K562 (cell line): ENCODE measurements around the gene NRSN2. TPM values are rescaled to one million over a fixed set of nuclear protein-coding genes. Genes with fewer than 3 reads are reported as not detected.

ENCODE experiments used
- ARNT ChIP-seq, 2 experiments: fragments of 450-650 bp; IDR thresholded peaks; 2 replicates each; pipeline ENCODE4 v1.6.1; 2016; ENCODE audit warnings: mild to moderate bottlenecking in 1 of 2
- BHLHE40 ChIP-seq: IDR thresholded peaks from 2 replicates; pipeline ENCODE4 v1.6.1; 2011; ENCODE audit warnings: low read length, improper control_type of control experiment
- CBFB ChIP-seq: sonication (generic); formaldehyde crosslinking; IDR thresholded peaks from 2 replicates; pipeline ENCODE4 v1.4.0; 2020; ENCODE audit warnings: mild to moderate bottlenecking, missing genetic modification reagents
- CBX3 ChIP-seq, 2 experiments: IDR thresholded peaks; 1 replicate in 1 of 2; 2 replicates in 1 of 2; pipeline ENCODE4 v1.6.1; 2012; ENCODE audit warnings: inconsistent platforms in 2 of 2, low read length in 2 of 2, borderline replicate concordance in 1 of 2, control low read depth in 1 of 2
- CHCHD3 ChIP-seq: fragments of 250-450 bp; sonication (Bioruptor Pico); IDR thresholded peaks from 2 replicates; pipeline ENCODE4 v2.1.2; 2022; ENCODE audit warnings: mild to moderate bottlenecking
- CREB1 ChIP-seq, 2 experiments: sonication (generic) in 1 of 2; formaldehyde crosslinking in 1 of 2; IDR thresholded peaks; 2 replicates each; pipeline versions ENCODE4 v1.6.1 to v1.8.0; 2012 to 2022; ENCODE audit warnings: inconsistent platforms in 1 of 2, mild to moderate bottlenecking in 1 of 2, missing genetic modification reagents in 1 of 2, moderate library complexity in 1 of 2
- FOXJ3 ChIP-seq: sonication (generic); formaldehyde crosslinking; IDR thresholded peaks from 2 replicates; pipeline ENCODE4 v1.4.0; 2020; ENCODE audit warnings: mild to moderate bottlenecking, missing genetic modification reagents
- GATAD2A ChIP-seq: fragments of 450-650 bp; IDR thresholded peaks from 2 replicates; pipeline ENCODE4 v1.6.1; 2017
- MTA1 ChIP-seq: fragments of 450-650 bp; IDR thresholded peaks from 2 replicates; pipeline ENCODE4 v1.6.1; 2017; ENCODE audit warnings: borderline replicate concordance
- NEUROD1 ChIP-seq: fragments of 150-350 bp; IDR thresholded peaks from 2 replicates; pipeline ENCODE4 v1.6.1; 2014; ENCODE audit warnings: borderline replicate concordance, low read length, low read depth; ENCODE audit not compliant: partially characterized antibody
- PHF20 ChIP-seq: fragments of 450-650 bp; IDR thresholded peaks from 2 replicates; pipeline ENCODE4 v1.6.1; 2018; ENCODE audit not compliant: partially characterized antibody
- ZFP1 ChIP-seq: fragments of 450-650 bp; formaldehyde crosslinking; IDR thresholded peaks from 2 replicates; pipeline ENCODE4 v1.4.0; 2020; ENCODE audit warnings: mild to moderate bottlenecking, mixed read lengths
- ZFX ChIP-seq: sonication (generic); formaldehyde crosslinking; IDR thresholded peaks from 2 replicates; pipeline ENCODE4 v1.8.0; 2022; ENCODE audit warnings: mild to moderate bottlenecking, missing genetic modification reagents, moderate library complexity
- ZNF140 ChIP-seq: fragments of 250-450 bp; sonication (Bioruptor Pico); IDR thresholded peaks from 2 replicates; pipeline ENCODE4 v1.8.0; 2021; ENCODE audit warnings: moderate library complexity, mild to moderate bottlenecking, inconsistent platforms
- ZNF778 ChIP-seq: fragments of 450-650 bp; formaldehyde crosslinking; IDR thresholded peaks from 2 replicates; pipeline ENCODE4 v1.4.0; 2020; ENCODE audit warnings: mild to moderate bottlenecking, moderate library complexity
- polyA plus RNA-seq, 8 experiments: library from polyadenylated mRNA; depleted of rRNA in 4 of 8; stranded (reverse) in 5 of 8; unstranded in 3 of 8; fragments of >200 nt; fragmentation: Nextera tagmentation in 2 of 8; fragmentation: Illumina TruSeq in 1 of 8; extraction: Ambion mirVana in 2 of 8; extraction: Trizol in 1 of 8; gene quantifications; 2 replicates each; pipeline versions ENCODE4 v1.2.1 to v1.2.3, GENCODE V29; 2011 to 2014; ENCODE audit warnings: inconsistent platforms in 1 of 8, missing spikeins in 1 of 8
- total RNA-seq, 7 experiments: library from RNA; depleted of rRNA in 6 of 7; stranded (reverse); fragments of >200 nt in 6 of 7; fragmentation: Illumina TruSeq in 2 of 7; extraction: Trizol in 2 of 7; gene quantifications; 2 replicates each; pipeline versions ENCODE4 v1.2.1 to v1.2.3, GENCODE V29; 2011 to 2021; ENCODE audit warnings: low replicate concordance in 1 of 7
- TF ChIP-seq, protein P1 (sequence below): fragments of 450-650 bp; IDR thresholded peaks from 2 replicates; pipeline ENCODE4 v1.6.1; 2016; ENCODE audit warnings: mild to moderate bottlenecking
- TF ChIP-seq, protein P2 (sequence below): fragments of 450-650 bp; IDR thresholded peaks from 2 replicates; pipeline ENCODE4 v1.6.1; 2018; ENCODE audit warnings: mild to moderate bottlenecking, low read depth; ENCODE audit not compliant: partially characterized antibody
- TF ChIP-seq, protein P3 (sequence below): sonication (generic); formaldehyde crosslinking; IDR thresholded peaks from 2 replicates; pipeline ENCODE4 v1.9.0; 2022; ENCODE audit warnings: mild to moderate bottlenecking, missing genetic modification reagents
- TF ChIP-seq, protein P4 (sequence below): fragments of 250-450 bp; sonication (Bioruptor Pico); IDR thresholded peaks from 2 replicates; pipeline ENCODE4 v1.5.1; 2021; ENCODE audit warnings: mild to moderate bottlenecking
- TF ChIP-seq, protein P5 (sequence below): sonication (generic); formaldehyde crosslinking; IDR thresholded peaks from 2 replicates; pipeline ENCODE4 v1.8.0; 2023; ENCODE audit warnings: mild to moderate bottlenecking, missing genetic modification reagents

The NRSN2 gene
- total and polyA plus RNA-seq, 9 of the 15 experiments (the other 6 are each of a cell fraction or from before 2014, with no cell fraction given): 7.5 to 29.7 (median 11.1) TPM

DNA sequence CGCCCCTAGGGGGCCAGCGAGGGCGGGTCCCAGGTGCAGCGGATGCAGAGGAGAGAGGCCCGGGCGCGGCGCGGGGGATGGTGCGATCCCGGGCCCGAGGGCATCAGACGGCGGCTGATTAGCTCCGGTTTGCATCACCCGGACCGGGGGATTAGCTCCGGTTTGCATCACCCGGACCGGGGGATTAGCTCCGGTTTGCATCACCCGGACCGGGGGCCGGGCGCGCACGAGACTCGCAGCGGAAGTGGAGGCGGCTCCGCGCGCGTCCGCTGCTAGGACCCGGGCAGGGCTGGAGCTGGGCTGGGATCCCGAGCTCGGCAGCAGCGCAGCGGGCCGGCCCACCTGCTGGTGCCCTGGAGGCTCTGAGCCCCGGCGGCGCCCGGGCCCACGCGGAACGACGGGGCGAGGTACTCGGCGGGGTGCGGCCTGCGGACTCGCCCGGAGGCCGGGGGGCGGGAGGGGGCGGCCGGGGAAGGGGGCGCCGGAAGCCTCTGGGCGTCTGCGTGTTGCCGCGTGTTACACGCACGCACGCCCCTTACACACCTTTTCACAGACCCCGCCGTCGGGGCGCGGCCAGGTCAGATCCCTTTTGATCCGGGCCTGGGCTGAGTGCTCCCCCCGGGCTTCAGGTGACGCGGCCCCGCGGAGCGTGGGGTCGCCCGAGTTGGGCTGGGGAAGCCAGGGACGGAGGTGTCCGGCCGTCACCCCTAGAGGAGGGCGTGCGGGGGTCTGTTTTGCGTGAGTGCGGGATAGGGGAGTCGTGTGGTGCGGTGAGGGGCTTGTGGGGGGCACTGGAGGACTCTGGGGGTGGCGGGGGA is 34.1 kb downstream of the NRSN2 start (continued):
- TF ChIP-seq, protein P1, sequence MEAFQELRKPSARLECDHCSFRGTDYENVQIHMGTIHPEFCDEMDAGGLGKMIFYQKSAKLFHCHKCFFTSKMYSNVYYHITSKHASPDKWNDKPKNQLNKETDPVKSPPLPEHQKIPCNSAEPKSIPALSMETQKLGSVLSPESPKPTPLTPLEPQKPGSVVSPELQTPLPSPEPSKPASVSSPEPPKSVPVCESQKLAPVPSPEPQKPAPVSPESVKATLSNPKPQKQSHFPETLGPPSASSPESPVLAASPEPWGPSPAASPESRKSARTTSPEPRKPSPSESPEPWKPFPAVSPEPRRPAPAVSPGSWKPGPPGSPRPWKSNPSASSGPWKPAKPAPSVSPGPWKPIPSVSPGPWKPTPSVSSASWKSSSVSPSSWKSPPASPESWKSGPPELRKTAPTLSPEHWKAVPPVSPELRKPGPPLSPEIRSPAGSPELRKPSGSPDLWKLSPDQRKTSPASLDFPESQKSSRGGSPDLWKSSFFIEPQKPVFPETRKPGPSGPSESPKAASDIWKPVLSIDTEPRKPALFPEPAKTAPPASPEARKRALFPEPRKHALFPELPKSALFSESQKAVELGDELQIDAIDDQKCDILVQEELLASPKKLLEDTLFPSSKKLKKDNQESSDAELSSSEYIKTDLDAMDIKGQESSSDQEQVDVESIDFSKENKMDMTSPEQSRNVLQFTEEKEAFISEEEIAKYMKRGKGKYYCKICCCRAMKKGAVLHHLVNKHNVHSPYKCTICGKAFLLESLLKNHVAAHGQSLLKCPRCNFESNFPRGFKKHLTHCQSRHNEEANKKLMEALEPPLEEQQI: no peak
- no peak for TF ChIP-seq ZNF778 (CRISPR knock-in tag)
- TF ChIP-seq GATAD2A: peak; percentile 48; the same call in 1 of the 2 replicates
- TF ChIP-seq MTA1: 0 out of 2 replicates have a peak, but pooled peaks have one; percentile 17
- no peak for TF ChIP-seq CHCHD3 (CRISPR knock-in tag)
- TF ChIP-seq FOXJ3: no peak
- TF ChIP-seq ZFX: peak; percentile 52
- TF ChIP-seq CBFB (CRISPR knock-in tag): no peak; the same call in 1 of the 2 replicates
- no peak for TF ChIP-seq CBX3 (IDR thresholded peaks at IDR 0.05; ENCODE audit: borderline replicate concordance in 1 of 2, low read length in 2 of 2)
- TF ChIP-seq, protein P2, sequence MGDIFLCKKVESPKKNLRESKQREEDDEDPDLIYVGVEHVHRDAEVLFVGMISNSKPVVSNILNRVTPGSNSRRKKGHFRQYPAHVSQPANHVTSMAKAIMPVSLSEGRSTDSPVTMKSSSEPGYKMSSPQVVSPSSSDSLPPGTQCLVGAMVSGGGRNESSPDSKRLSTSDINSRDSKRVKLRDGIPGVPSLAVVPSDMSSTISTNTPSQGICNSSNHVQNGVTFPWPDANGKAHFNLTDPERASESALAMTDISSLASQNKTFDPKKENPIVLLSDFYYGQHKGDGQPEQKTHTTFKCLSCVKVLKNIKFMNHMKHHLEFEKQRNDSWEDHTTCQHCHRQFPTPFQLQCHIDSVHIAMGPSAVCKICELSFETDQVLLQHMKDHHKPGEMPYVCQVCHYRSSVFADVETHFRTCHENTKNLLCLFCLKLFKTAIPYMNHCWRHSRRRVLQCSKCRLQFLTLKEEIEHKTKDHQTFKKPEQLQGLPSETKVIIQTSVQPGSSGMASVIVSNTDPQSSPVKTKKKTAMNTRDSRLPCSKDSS: no peak
- TF ChIP-seq, protein P3, sequence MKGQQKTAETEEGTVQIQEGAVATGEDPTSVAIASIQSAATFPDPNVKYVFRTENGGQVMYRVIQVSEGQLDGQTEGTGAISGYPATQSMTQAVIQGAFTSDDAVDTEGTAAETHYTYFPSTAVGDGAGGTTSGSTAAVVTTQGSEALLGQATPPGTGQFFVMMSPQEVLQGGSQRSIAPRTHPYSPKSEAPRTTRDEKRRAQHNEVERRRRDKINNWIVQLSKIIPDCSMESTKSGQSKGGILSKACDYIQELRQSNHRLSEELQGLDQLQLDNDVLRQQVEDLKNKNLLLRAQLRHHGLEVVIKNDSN (CRISPR knock-in tag): no peak; the same call in 1 of the 2 replicates
- TF ChIP-seq CREB1 (IDR thresholded peaks at IDR 0.05): peak; percentile 45
- TF ChIP-seq CREB1 (CRISPR knock-in tag; IDR thresholded peaks at IDR 0.05): peak; percentile 46
- no peak for TF ChIP-seq ZFP1 (CRISPR knock-in tag)
- TF ChIP-seq, protein P4, sequence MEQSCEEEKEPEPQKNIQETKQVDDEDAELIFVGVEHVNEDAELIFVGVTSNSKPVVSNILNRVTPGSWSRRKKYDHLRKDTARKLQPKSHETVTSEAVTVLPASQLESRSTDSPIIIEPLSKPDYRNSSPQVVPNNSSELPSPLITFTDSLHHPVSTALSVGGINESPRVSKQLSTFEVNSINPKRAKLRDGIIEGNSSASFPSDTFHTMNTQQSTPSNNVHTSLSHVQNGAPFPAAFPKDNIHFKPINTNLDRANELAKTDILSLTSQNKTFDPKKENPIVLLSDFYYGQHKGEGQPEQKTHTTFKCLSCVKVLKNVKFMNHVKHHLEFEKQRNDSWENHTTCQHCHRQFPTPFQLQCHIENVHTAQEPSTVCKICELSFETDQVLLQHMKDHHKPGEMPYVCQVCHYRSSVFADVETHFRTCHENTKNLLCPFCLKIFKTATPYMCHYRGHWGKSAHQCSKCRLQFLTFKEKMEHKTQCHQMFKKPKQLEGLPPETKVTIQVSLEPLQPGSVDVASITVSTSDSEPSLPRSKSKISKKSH (CRISPR knock-in tag): no peak
- no peak for TF ChIP-seq PHF20
- no peak for TF ChIP-seq ZNF140 (CRISPR knock-in tag)
- TF ChIP-seq NEUROD1: peak; percentile 85
- TF ChIP-seq, protein P5, sequence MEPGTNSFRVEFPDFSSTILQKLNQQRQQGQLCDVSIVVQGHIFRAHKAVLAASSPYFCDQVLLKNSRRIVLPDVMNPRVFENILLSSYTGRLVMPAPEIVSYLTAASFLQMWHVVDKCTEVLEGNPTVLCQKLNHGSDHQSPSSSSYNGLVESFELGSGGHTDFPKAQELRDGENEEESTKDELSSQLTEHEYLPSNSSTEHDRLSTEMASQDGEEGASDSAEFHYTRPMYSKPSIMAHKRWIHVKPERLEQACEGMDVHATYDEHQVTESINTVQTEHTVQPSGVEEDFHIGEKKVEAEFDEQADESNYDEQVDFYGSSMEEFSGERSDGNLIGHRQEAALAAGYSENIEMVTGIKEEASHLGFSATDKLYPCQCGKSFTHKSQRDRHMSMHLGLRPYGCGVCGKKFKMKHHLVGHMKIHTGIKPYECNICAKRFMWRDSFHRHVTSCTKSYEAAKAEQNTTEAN (CRISPR knock-in tag): peak; percentile 92; the same call in 1 of the 2 replicates
- TF ChIP-seq BHLHE40: peak; percentile 93
- peak in 1 of 2 experiments; percentile 33; a peak in 1 of 4 replicates for TF ChIP-seq ARNT (IDR thresholded peaks at IDR 0.05)
